Stomach (tissue), 4 donors: ENCODE results near the gene CAPS.

Experiments
- POLR2A ChIP-seq, 4 donors: fragments of 450-650 bp; IDR thresholded peaks; one replicate each; pipeline ENCODE4 v1.6.1; 2016; ENCODE audit warnings: antibody characterized with exemption in 4 of 4, control low read depth in 2 of 4, mild to moderate bottlenecking in 1 of 4, moderate library complexity in 1 of 4
- POLR2AphosphoS5 ChIP-seq, 3 donors: sonication (generic); formaldehyde crosslinking; IDR thresholded peaks; one replicate each; pipeline ENCODE4 v1.6.1; 2016; ENCODE audit warnings: antibody characterized with exemption in 3 of 3
- TF ChIP-seq, protein P1 (sequence below), 7 experiments: fragments of 450-650 bp in 4 of 7; fragments of 200-600 bp in 3 of 7; sonication (generic) in 3 of 7; IDR thresholded peaks; one replicate each; pipeline ENCODE4 v1.5.1; 2016 to 2019; ENCODE audit warnings: antibody characterized with exemption in 7 of 7, control low read depth in 2 of 7, mild to moderate bottlenecking in 1 of 7

DNA sequence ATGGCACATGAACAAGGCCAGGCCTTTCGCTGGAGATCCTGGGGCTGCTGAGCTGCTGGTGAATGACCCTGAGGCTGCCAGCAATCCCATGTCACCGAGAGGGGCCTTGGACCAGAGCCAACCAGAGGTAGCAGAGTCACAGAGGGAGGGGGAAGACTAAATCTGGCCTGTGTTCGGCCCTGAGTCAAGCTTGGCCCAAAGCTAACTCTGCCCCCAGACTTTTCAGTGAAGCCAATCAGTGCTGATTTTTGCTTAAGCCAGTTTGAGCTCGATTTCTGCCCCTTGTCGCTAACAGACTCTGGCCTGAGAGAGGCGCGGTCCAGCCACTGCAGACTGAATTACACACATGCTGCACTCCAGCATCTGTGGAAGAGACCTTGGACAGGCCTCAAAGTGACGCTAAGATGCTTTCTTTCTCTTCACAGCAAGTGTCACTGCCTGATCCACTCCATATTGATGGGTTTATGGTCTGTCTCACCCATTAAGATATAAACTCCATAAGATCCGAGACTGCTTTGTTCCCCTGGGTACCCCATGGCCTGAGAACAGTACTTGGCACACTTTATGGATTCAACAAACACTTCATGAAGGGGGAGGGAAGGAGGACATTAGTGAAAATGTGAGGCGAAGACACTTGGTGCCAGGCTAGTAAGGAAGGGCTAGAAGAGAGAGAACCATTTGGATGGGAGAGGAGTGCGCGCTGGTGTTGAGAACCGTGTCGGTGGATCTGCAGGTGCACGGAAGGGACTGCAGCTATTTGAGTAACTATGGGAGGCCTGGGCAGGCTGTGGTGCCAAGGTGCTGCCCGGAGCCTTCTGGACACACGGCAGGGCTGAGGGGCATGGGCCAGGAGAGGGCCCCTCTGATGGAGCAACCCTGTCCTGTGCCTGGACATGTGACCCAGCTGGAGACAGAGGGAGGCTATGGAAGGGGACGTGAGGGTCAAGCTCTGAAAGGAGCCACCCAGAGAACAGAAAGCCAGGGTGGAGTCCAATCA, 46.2 kb downstream of the CAPS start:
- TF ChIP-seq, protein P1, sequence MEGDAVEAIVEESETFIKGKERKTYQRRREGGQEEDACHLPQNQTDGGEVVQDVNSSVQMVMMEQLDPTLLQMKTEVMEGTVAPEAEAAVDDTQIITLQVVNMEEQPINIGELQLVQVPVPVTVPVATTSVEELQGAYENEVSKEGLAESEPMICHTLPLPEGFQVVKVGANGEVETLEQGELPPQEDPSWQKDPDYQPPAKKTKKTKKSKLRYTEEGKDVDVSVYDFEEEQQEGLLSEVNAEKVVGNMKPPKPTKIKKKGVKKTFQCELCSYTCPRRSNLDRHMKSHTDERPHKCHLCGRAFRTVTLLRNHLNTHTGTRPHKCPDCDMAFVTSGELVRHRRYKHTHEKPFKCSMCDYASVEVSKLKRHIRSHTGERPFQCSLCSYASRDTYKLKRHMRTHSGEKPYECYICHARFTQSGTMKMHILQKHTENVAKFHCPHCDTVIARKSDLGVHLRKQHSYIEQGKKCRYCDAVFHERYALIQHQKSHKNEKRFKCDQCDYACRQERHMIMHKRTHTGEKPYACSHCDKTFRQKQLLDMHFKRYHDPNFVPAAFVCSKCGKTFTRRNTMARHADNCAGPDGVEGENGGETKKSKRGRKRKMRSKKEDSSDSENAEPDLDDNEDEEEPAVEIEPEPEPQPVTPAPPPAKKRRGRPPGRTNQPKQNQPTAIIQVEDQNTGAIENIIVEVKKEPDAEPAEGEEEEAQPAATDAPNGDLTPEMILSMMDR (IDR thresholded peaks at IDR 0.05) = no peak
- TF ChIP-seq POLR2A (IDR thresholded peaks at IDR 0.05) (no peak), POLR2AphosphoS5 (IDR thresholded peaks at IDR 0.05) (no peak)
